HG03469 (cell line): Measurements from ENCODE around the gene PDPR.
"Not testable (repeated sequence)": the region's sequence is repeated elsewhere in the genome, so short reads cannot be mapped to it uniquely, and the experiment has no call there.

Experiments used
- ATAC-seq: cut with Tn5 transposase; IDR thresholded peaks from one replicate; pipeline ENCODE4 v1.9.1; 2021; ENCODE audit warnings: mild to moderate bottlenecking, moderate library complexity, moderate number of reproducible peaks; ENCODE audit not compliant: unreplicated experiment

PDPR gene

GRCh38 chr16:70127706-70128105 is 13.6 kb downstream of the PDPR start:
- ATAC-seq, result not testable (repeated sequence)

- ATAC-seq, result not testable (repeated sequence)
Observed at GRCh38 chr16:70128844-70129243, 14.7 kb downstream of the PDPR start.

GRCh38 chr16:70135796-70136195 is 21.7 kb downstream of the PDPR start:
- not testable (repeated sequence) for ATAC-seq

- not testable (repeated sequence) for ATAC-seq
Observed at GRCh38 chr16:70136595-70136994, 22.5 kb downstream of the PDPR start.

- not testable (repeated sequence) for ATAC-seq
Observed at GRCh38 chr16:70142739-70143138, 28.6 kb downstream of the PDPR start.

- not testable (repeated sequence) for ATAC-seq
Observed at GRCh38 chr16:70143231-70143895, 29.2 kb downstream of the PDPR start.

- not testable (repeated sequence) for ATAC-seq
Observed at GRCh38 chr16:70147853-70148252, 33.7 kb downstream of the PDPR start.

- ATAC-seq, result not testable (repeated sequence)
Observed at GRCh38 chr16:70148453-70148852, 34.3 kb downstream of the PDPR start.

- not testable (repeated sequence) for ATAC-seq
Observed at GRCh38 chr16:70149296-70149695, 35.2 kb downstream of the PDPR start.

- ATAC-seq, result no peak
Observed at GRCh38 chr16:70151391-70151790, 37.3 kb downstream of the PDPR start.

GRCh38 chr16:70151941-70152509 is 37.9 kb downstream of the PDPR start:
- ATAC-seq, result no peak

GRCh38 chr16:70152578-70153302 is 38.6 kb downstream of the PDPR start:
- no peak for ATAC-seq

- ATAC-seq, result not testable (repeated sequence)
Observed at GRCh38 chr16:70154736-70155135, 40.6 kb downstream of the PDPR start.

- ATAC-seq, result no peak
Observed at GRCh38 chr16:70156207-70156978, 42.3 kb downstream of the PDPR start.

- no peak for ATAC-seq
Observed at GRCh38 chr16:70157105-70157476, 43.0 kb downstream of the PDPR start.

GRCh38 chr16:70157477-70158260 is 43.5 kb downstream of the PDPR start:
- ATAC-seq, result no peak

GRCh38 chr16:70158261-70158939 is 44.3 kb downstream of the PDPR start:
- ATAC-seq, result no peak

- no peak for ATAC-seq
Observed at GRCh38 chr16:70159355-70160348, 45.5 kb downstream of the PDPR start.

GRCh38 chr16:70160388-70160787 is 46.3 kb downstream of the PDPR start:
- no peak for ATAC-seq
